HCT116 (cell line): ENCODE measurements around the gene KIAA0825. TPM values are rescaled to one million over a fixed set of nuclear protein-coding genes. Genes with fewer than 3 reads are reported as not detected.

ENCODE experiments used
- ATAC-seq: fragments of 200-7000 bp; cut with Tn5 transposase; 2 replicates; pipeline ENCODE4 v1.9.1; 2020; ENCODE audit warnings: mild to moderate bottlenecking, moderate library complexity
- BruUV-seq: library from RNA; stranded (reverse); fragments of 400-500 nt; replicated peaks from 2 replicates; lab custom pipeline; 2021; lab: Mats Ljungman, UMichigan
- CTCF ChIA-PET: fragments of 300-600 bp; sonication (Branson Sonifier 250); formaldehyde crosslinking; loops from one replicate; lab custom pipeline; 2021; ENCODE audit warnings: antibody characterized with exemption; lab: Charles Lee
- POLR2A ChIA-PET: fragments of 300-600, 350-600 bp; sonication (Branson Sonifier 250); formaldehyde crosslinking; loops from one replicate; lab custom pipeline; 2021; ENCODE audit warnings: antibody characterized with exemption; lab: Charles Lee
- RAD21 ChIA-PET, 2 experiments: fragments of 300-600 bp; sonication (Branson Sonifier 250); formaldehyde crosslinking; loops; one replicate each; lab custom pipeline; 2023; ENCODE audit warnings: low total read pairs in 2 of 2; ENCODE audit not compliant: uncharacterized antibody in 2 of 2, unreplicated experiment in 2 of 2, low non-redundant PET in 1 of 2; lab: Charles Lee
- DNase-seq: peaks from one replicate; pipeline ENCODE4 v3.0.0-alpha.2; 2010; ENCODE audit warnings: low read depth, low spot score
- H2AFZ ChIP-seq: fragments of 200-600 bp; shearing (Covaris generic), sonication (generic); 2 replicates; pipeline ENCODE4 v1.6.1; 2017; ENCODE audit warnings: low read depth, mixed run types, mixed read lengths, antibody characterized with exemption, low read length; ENCODE audit not compliant: poor library complexity, severe bottlenecking
- H3K27ac ChIP-seq: 2 replicates; pipeline ENCODE4 v1.5.1; 2012; ENCODE audit warnings: low read depth, low read length
- H3K27me3 ChIP-seq: fragments of 200-600 bp; sonication (generic); 2 replicates; pipeline ENCODE4 v1.6.1; 2016; ENCODE audit warnings: mixed run types, low read length, mixed read lengths; ENCODE audit not compliant: insufficient read depth
- H3K36me3 ChIP-seq, 2 experiments: fragments of 200-500 bp in 1 of 2; fragments of 200-600 bp in 1 of 2; sonication (Bioruptor generic) in 1 of 2; sonication (generic) in 1 of 2; 2 replicates each; pipeline versions ENCODE4 v1.5.1 to v1.6.1; 2014 to 2016; ENCODE audit warnings: low read length in 2 of 2, inconsistent platforms in 1 of 2, mixed read lengths in 1 of 2, mixed run types in 1 of 2; ENCODE audit not compliant: insufficient read depth in 2 of 2, control insufficient read depth in 1 of 2
- H3K4me1 ChIP-seq, 2 experiments: fragments of 200-600 bp in 1 of 2; sonication (generic) in 1 of 2; 2 replicates each; pipeline versions ENCODE4 v1.5.1 to v1.6.1; 2012 to 2017; ENCODE audit warnings: low read length in 2 of 2, inconsistent platforms in 1 of 2, mild to moderate bottlenecking in 1 of 2, mixed read lengths in 1 of 2, mixed run types in 1 of 2, moderate library complexity in 1 of 2; ENCODE audit not compliant: insufficient read depth in 2 of 2, control insufficient read depth in 1 of 2
- H3K4me2 ChIP-seq: fragments of 200-600 bp; sonication (generic); 2 replicates; pipeline ENCODE4 v1.6.1; 2017; ENCODE audit warnings: mixed run types, low read length, mixed read lengths
- H3K4me3 ChIP-seq, 2 experiments: fragments of 200-600 bp in 1 of 2; sonication (generic) in 1 of 2; replicated peaks in 1 of 2; 2 replicates each; pipeline ENCODE4 v1.5.1; 2011 to 2016; ENCODE audit warnings: low read length in 2 of 2, control low read depth in 1 of 2, low read depth in 1 of 2, mild to moderate bottlenecking in 1 of 2, mixed read lengths in 1 of 2, mixed run types in 1 of 2
- H3K79me2 ChIP-seq: fragments of 200-600 bp; sonication (generic); 2 replicates; pipeline ENCODE4 v1.6.1; 2017; ENCODE audit warnings: mild to moderate bottlenecking, mixed run types, low read length, moderate library complexity, mixed read lengths; ENCODE audit not compliant: insufficient read depth
- H3K9ac ChIP-seq: fragments of 200-600 bp; sonication (generic); 2 replicates; pipeline ENCODE4 v1.6.1; 2016; ENCODE audit warnings: low read length, mixed read lengths
- H3K9me2 ChIP-seq: fragments of 200-600 bp; sonication (generic), shearing (Covaris generic); 2 replicates; pipeline ENCODE4 v1.6.1; 2017; ENCODE audit warnings: mixed run types, mild to moderate bottlenecking, moderate library complexity; ENCODE audit not compliant: insufficient read depth
- H3K9me3 ChIP-seq, 2 experiments: fragments of 200-500 bp in 1 of 2; fragments of 200-600 bp in 1 of 2; sonication (Bioruptor generic) in 1 of 2; sonication (generic) in 1 of 2; 2 replicates each; pipeline ENCODE4 v1.6.1; 2014 to 2017; ENCODE audit warnings: low read length in 2 of 2, mixed read lengths in 2 of 2, inconsistent platforms in 1 of 2, low read depth in 1 of 2, mild to moderate bottlenecking in 1 of 2, mixed run types in 1 of 2, moderate library complexity in 1 of 2; ENCODE audit not compliant: control insufficient read depth in 1 of 2, insufficient read depth in 1 of 2
- H4K20me1 ChIP-seq: fragments of 200-600 bp; sonication (generic), shearing (Covaris generic); 2 replicates; pipeline ENCODE4 v1.6.1; 2017; ENCODE audit warnings: mixed run types, mild to moderate bottlenecking, moderate library complexity; ENCODE audit not compliant: insufficient read depth
- CBX3 ChIP-seq: IDR thresholded peaks from 2 replicates; pipeline ENCODE4 v1.6.1; 2012; ENCODE audit warnings: low read depth
- CEBPB ChIP-seq: IDR thresholded peaks from 2 replicates; pipeline ENCODE4 v1.6.1; 2012; ENCODE audit warnings: low read depth
- CTCF ChIP-seq, 3 experiments: fragments of 200-600 bp in 1 of 3; sonication (generic) in 1 of 3; IDR thresholded peaks in 2 of 3; conservative IDR thresholded peaks in 1 of 3; 2 replicates each; pipeline ENCODE4 v1.5.1; 2012 to 2017; ENCODE audit warnings: low read depth in 2 of 3, low read length in 2 of 3, antibody characterized with exemption in 1 of 3, borderline replicate concordance in 1 of 3, control low read depth in 1 of 3, mild to moderate bottlenecking in 1 of 3, mixed read lengths in 1 of 3, mixed run types in 1 of 3, moderate library complexity in 1 of 3; ENCODE audit not compliant: insufficient read depth in 1 of 3
- ELF1 ChIP-seq: IDR thresholded peaks from 2 replicates; pipeline ENCODE4 v1.6.1; 2012; ENCODE audit warnings: low read depth, borderline replicate concordance
- EZH2phosphoT487 ChIP-seq: fragments of 200-600 bp; IDR thresholded peaks from 2 replicates; pipeline ENCODE4 v1.6.1; 2018; ENCODE audit warnings: antibody characterized with exemption, borderline replicate concordance
- FOSL1 ChIP-seq: IDR thresholded peaks from 2 replicates; pipeline ENCODE4 v1.6.1; 2012; ENCODE audit warnings: low read depth
- JUND ChIP-seq: IDR thresholded peaks from 2 replicates; pipeline ENCODE4 v1.6.1; 2012
- POLR2A ChIP-seq: IDR thresholded peaks from 2 replicates; pipeline ENCODE4 v1.7.0; 2011; ENCODE audit warnings: borderline replicate concordance; ENCODE audit not compliant: insufficient read depth, insufficient read length; ENCODE audit errors: extremely low read depth
- POLR2AphosphoS5 ChIP-seq: IDR thresholded peaks from 2 replicates; pipeline ENCODE4 v1.6.1; 2011; ENCODE audit warnings: mild to moderate bottlenecking, low read depth, low read length, moderate library complexity
- RAD21 ChIP-seq: IDR thresholded peaks from 2 replicates; pipeline ENCODE4 v1.6.1; 2012; ENCODE audit warnings: low read depth, mild to moderate bottlenecking
- SIN3A ChIP-seq: IDR thresholded peaks from 2 replicates; pipeline ENCODE4 v1.6.1; 2012; ENCODE audit warnings: low read depth
- SP1 ChIP-seq: IDR thresholded peaks from 2 replicates; pipeline ENCODE4 v1.6.1; 2012; ENCODE audit warnings: low read depth
- ZBTB33 ChIP-seq: IDR thresholded peaks from 2 replicates; pipeline ENCODE4 v1.6.1; 2011; ENCODE audit warnings: mild to moderate bottlenecking, low read length, moderate library complexity; ENCODE audit not compliant: insufficient replicate concordance; ENCODE audit errors: extremely low read depth
- ZFX ChIP-seq: fragments of 450-650 bp; IDR thresholded peaks from 2 replicates; pipeline ENCODE4 v1.6.1; 2017
- ZNF274 ChIP-seq: fragments of 200-500 bp; sonication (Bioruptor generic); IDR thresholded peaks from 2 replicates; pipeline ENCODE4 v1.6.1; 2014; ENCODE audit warnings: mild to moderate bottlenecking, low read depth, low read length, inconsistent platforms
- intact Hi-C: fragments of 100-400 bp; cut with micrococcal nuclease; formaldehyde crosslinking; loops from 2 replicates; pipeline ENCODE4 v1.10.0; 2022
- total RNA-seq: library from RNA; stranded (reverse); gene quantifications from one replicate; pipeline ENCODE4 v1.2.1, GENCODE V29; 2021; ENCODE audit not compliant: unreplicated experiment
- TF ChIP-seq, protein P1 (sequence below): IDR thresholded peaks from 2 replicates; pipeline ENCODE4 v1.6.1; 2012
- TF ChIP-seq, protein P2 (sequence below): IDR thresholded peaks from 2 replicates; pipeline ENCODE4 v1.6.1; 2012

Gene KIAA0825
- total RNA-seq, 1 experiment from 2014 or later: 1.4 TPM

GRCh38 chr5:94425396-94425795 is 193.0 kb downstream of the KIAA0825 start:
- Histone ChIP-seq H3K9me3 (no peaks in the 10 kb centered on the region), H3K4me3 (no peak overlapping the region), H3K9me2 (no peaks in the 10 kb centered on the region), H4K20me1 (no peaks in the 10 kb centered on the region), H3K79me2 (no peaks in the 10 kb centered on the region), H3K9ac (no peak overlapping the region), H3K36me3 (no peaks in the 10 kb centered on the region), H3K27me3 (no peaks in the 10 kb centered on the region), H3K27ac (no peak overlapping the region), H3K4me1 (peaks cover 8 to 15% of the 10 kb centered on the region in 2 experiments; a peak in 2 of 4 replicates), H2AFZ (no peak overlapping the region), H3K4me2 (no peak overlapping the region)
- intact Hi-C loops: no loop called here
- ATAC-seq (no peak), DNase-seq (no peak)
- ChIA-PET POLR2A (no interaction called here), RAD21 (no interaction called here), CTCF (no interaction called here)
- TF ChIP-seq EZH2phosphoT487 (no peak), CEBPB (no peak), ELF1 (no peak), POLR2AphosphoS5 (no peak), POLR2A (no peak), CBX3 (no peak), ZNF274 (no peak), CTCF (IDR thresholded peaks at IDR 0.05 in 2 of 3, conservative IDR thresholded peaks at IDR 0.05 in 1 of 3; ENCODE audit: borderline replicate concordance in 1 of 3, insufficient read depth in 1 of 3, low read depth in 2 of 3, low read length in 2 of 3) (no peak), ZFX (no peak), FOSL1 (no peak), SIN3A (no peak), RAD21 (no peak), ZBTB33 (no peak), JUND (no peak), SP1 (no peak)
- TF ChIP-seq, protein P1, sequence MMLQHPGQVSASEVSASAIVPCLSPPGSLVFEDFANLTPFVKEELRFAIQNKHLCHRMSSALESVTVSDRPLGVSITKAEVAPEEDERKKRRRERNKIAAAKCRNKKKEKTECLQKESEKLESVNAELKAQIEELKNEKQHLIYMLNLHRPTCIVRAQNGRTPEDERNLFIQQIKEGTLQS: no peak
- TF ChIP-seq, protein P2, sequence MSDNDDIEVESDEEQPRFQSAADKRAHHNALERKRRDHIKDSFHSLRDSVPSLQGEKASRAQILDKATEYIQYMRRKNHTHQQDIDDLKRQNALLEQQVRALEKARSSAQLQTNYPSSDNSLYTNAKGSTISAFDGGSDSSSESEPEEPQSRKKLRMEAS: no peak
- no TSS peak for BruUV-seq
